GM12878 (cell line): Measurements from ENCODE around the gene PHF20. TPM values are rescaled to one million over a fixed set of nuclear protein-coding genes. Genes with fewer than 3 reads are reported as not detected.

Experiments
- ATAC-seq: fragments of 200-7000 bp; cut with Tn5 transposase; 3 replicates; pipeline ENCODE4 v1.9.1; 2020; ENCODE audit warnings: mild to moderate bottlenecking, moderate library complexity
- BruUV-seq: library from RNA; stranded (reverse); fragments of 400-500 nt; replicated peaks from 2 replicates; lab custom pipeline; 2021; lab: Mats Ljungman, UMichigan
- CTCF ChIA-PET: fragments of 300-600 bp; sonication (Branson Sonifier 250); formaldehyde crosslinking; extraction: SDS; loops from one replicate; lab custom pipeline; 2021; ENCODE audit warnings: inconsistent platforms; lab: Yijun Ruan, JAX
- POLR2A ChIA-PET: fragments of 350-600 bp; formaldehyde crosslinking; extraction: SDS; loops from one replicate; lab custom pipeline; 2021; ENCODE audit warnings: inconsistent platforms; lab: Charles Lee
- RAD21 ChIA-PET: fragments of 300-600 bp; sonication (Branson Sonifier 250); formaldehyde crosslinking; loops from one replicate; lab custom pipeline; 2023; ENCODE audit warnings: antibody characterized with exemption; ENCODE audit not compliant: unreplicated experiment; lab: Charles Lee
- SMC1A ChIA-PET: fragments of 300-600 bp; sonication (Branson Sonifier 250); formaldehyde crosslinking; loops from one replicate; lab custom pipeline; 2023; ENCODE audit not compliant: unreplicated experiment, uncharacterized antibody; lab: Charles Lee
- DNase-seq: peaks from one replicate; pipeline ENCODE4 v3.0.0-alpha.2; 2011; ENCODE audit warnings: low read depth, low spot score
- FAIRE-seq: peaks from 3 replicates; lab custom pipeline; 2011; peaks lifted over from hg19 to GRCh38; lab: Jason Lieb, UNC
- H2AFZ ChIP-seq: 2 replicates; pipeline ENCODE4 v1.6.0; 2011; ENCODE audit warnings: low read depth, low read length, control low read depth; ENCODE audit not compliant: control insufficient read depth
- H3K27ac ChIP-seq: 2 replicates; pipeline ENCODE4 v1.5.1; 2011; ENCODE audit warnings: control low read depth; ENCODE audit not compliant: control insufficient read depth, insufficient read depth
- H3K27me3 ChIP-seq, 2 experiments: replicated peaks in 1 of 2; 2 replicates each; pipeline versions ENCODE4 v1.6.0 to v1.6.1; 2011; ENCODE audit warnings: low read length in 1 of 2; ENCODE audit not compliant: control insufficient read depth in 2 of 2, insufficient read depth in 2 of 2
- H3K36me3 ChIP-seq, 2 experiments: 2 replicates each; pipeline ENCODE4 v1.5.1; 2011; ENCODE audit warnings: low read length in 1 of 2; ENCODE audit not compliant: control insufficient read depth in 2 of 2, insufficient read depth in 2 of 2
- H3K4me1 ChIP-seq: 2 replicates; pipeline ENCODE4 v1.6.1; 2011; ENCODE audit warnings: mild to moderate bottlenecking, low read length, moderate library complexity, mixed read lengths; ENCODE audit not compliant: control insufficient read depth, insufficient read depth
- H3K4me2 ChIP-seq: 2 replicates; pipeline ENCODE4 v1.6.0; 2011; ENCODE audit warnings: control low read depth; ENCODE audit not compliant: control insufficient read depth, insufficient read depth
- H3K4me3 ChIP-seq: fragments of 200-600 bp; sonication (generic); 2 replicates; pipeline ENCODE4 v1.5.1; 2016
- H3K79me2 ChIP-seq: 2 replicates; pipeline ENCODE4 v1.6.0; 2011; ENCODE audit warnings: low read length; ENCODE audit not compliant: control insufficient read depth, insufficient read depth
- H3K9ac ChIP-seq: 2 replicates; pipeline ENCODE4 v1.8.0; 2011; ENCODE audit warnings: low read length, control low read depth, mixed read lengths; ENCODE audit not compliant: control insufficient read depth, insufficient read depth
- H3K9me3 ChIP-seq: replicated peaks from 3 replicates; pipeline ENCODE4 v1.5.1; 2011; ENCODE audit warnings: mild to moderate bottlenecking, low read length; ENCODE audit not compliant: control insufficient read depth, insufficient read depth
- H4K20me1 ChIP-seq: 2 replicates; pipeline ENCODE4 v1.6.0; 2011; ENCODE audit not compliant: control insufficient read depth, insufficient read depth
- EED ChIP-seq: sonication (generic); IDR thresholded peaks from 2 replicates; pipeline ENCODE4 v1.6.1; 2016; ENCODE audit warnings: antibody characterized with exemption, low read depth
- GABPA ChIP-seq: IDR thresholded peaks from 2 replicates; pipeline ENCODE4 v1.6.1; 2014; ENCODE audit warnings: antibody characterized with exemption, low read depth, mild to moderate bottlenecking, inconsistent platforms
- MYC ChIP-seq: IDR thresholded peaks from 2 replicates; pipeline ENCODE4 v1.6.1; 2011; ENCODE audit warnings: mild to moderate bottlenecking, low read length, moderate library complexity, inconsistent platforms; ENCODE audit not compliant: insufficient read depth, insufficient replicate concordance, insufficient read length, severe bottlenecking
- NR2C2 ChIP-seq: IDR thresholded peaks from 2 replicates; pipeline ENCODE4 v1.6.1; 2011; ENCODE audit warnings: borderline replicate concordance, low read depth; ENCODE audit not compliant: control insufficient read depth, insufficient read length
- PAX5 ChIP-seq: IDR thresholded peaks from 2 replicates; pipeline ENCODE4 v1.6.1; 2011; ENCODE audit warnings: low read depth, low read length, borderline replicate concordance
- POU2F2 ChIP-seq: IDR thresholded peaks from 3 replicates; pipeline ENCODE4 v1.6.1; 2011; ENCODE audit warnings: low read depth, mild to moderate bottlenecking, low read length, borderline replicate concordance
- RAD51 ChIP-seq: fragments of 450-650 bp; IDR thresholded peaks from 2 replicates; pipeline ENCODE4 v1.6.1; 2016; ENCODE audit warnings: moderate library complexity, mild to moderate bottlenecking, inconsistent platforms
- RB1 ChIP-seq: fragments of 450-650 bp; formaldehyde crosslinking; IDR thresholded peaks from 2 replicates; pipeline ENCODE4 v1.6.1; 2017; ENCODE audit warnings: mild to moderate bottlenecking, borderline replicate concordance
- RCOR1 ChIP-seq: conservative IDR thresholded peaks from 2 replicates; pipeline ENCODE4 v1.6.1; 2012; ENCODE audit warnings: low read depth, low read length, improper control_type of control experiment
- SMAD1 ChIP-seq: fragments of 450-650 bp; IDR thresholded peaks from 2 replicates; pipeline ENCODE4 v1.6.1; 2018; ENCODE audit warnings: mild to moderate bottlenecking, low read depth; ENCODE audit not compliant: partially characterized antibody
- SMARCA5 ChIP-seq: fragments of 450-650 bp; IDR thresholded peaks from 2 replicates; pipeline ENCODE4 v1.6.1; 2017; ENCODE audit warnings: mild to moderate bottlenecking
- SP1 ChIP-seq: IDR thresholded peaks from one replicate; pipeline ENCODE4 v1.6.1; 2011; ENCODE audit warnings: low read depth, low read length
- SPI1 ChIP-seq: IDR thresholded peaks from 2 replicates; pipeline ENCODE4 v1.6.1; 2011; ENCODE audit warnings: low read depth, mild to moderate bottlenecking, low read length, moderate library complexity, borderline replicate concordance; ENCODE audit not compliant: insufficient read depth
- TCF3 ChIP-seq: IDR thresholded peaks from 2 replicates; pipeline ENCODE4 v1.6.1; 2012; ENCODE audit warnings: low read depth, mild to moderate bottlenecking, low read length, borderline replicate concordance; ENCODE audit not compliant: insufficient read depth
- WGBS: methylation state at CpG from one replicate; pipeline ENCODE4 v1.1.6; 2016; ENCODE audit warnings: low lambda C conversion rate; ENCODE audit not compliant: insufficient replicate concordance, insufficient coverage; ENCODE audit errors: missing lambda C conversion rate; 5-methylcytosine and 5-hydroxymethylcytosine counted together
- in situ Hi-C: fragments of 300-500 bp; cut with MboI; formaldehyde crosslinking; loops from 9 replicates; pipeline ENCODE4 v1.14.3; 2018; ENCODE audit warnings: mixed read lengths
- intact Hi-C: fragments of 100-400 bp; cut with micrococcal nuclease; formaldehyde crosslinking; loops from one replicate; pipeline ENCODE4 v1.14.2; 2022; ENCODE audit not compliant: unreplicated experiment
- polyA plus RNA-seq, 11 experiments: library from polyadenylated mRNA; depleted of rRNA in 4 of 11; unstranded in 6 of 11; stranded (reverse) in 5 of 11; fragments of >200 nt; fragmentation: Nextera tagmentation in 4 of 11; fragmentation: Illumina TruSeq in 1 of 11; extraction: Ambion mirVana in 4 of 11; extraction: Trizol in 1 of 11; gene quantifications; 1 replicate in 1 of 11; 2 replicates in 10 of 11; pipeline versions ENCODE4 v1.2.1 to v1.2.3, GENCODE V29; 2011 to 2016; ENCODE audit warnings: inconsistent platforms in 2 of 11, missing spikeins in 2 of 11, low read depth in 1 of 11
- total RNA-seq, 4 experiments: library from RNA; depleted of rRNA in 3 of 4; stranded (reverse); fragments of >200 nt in 3 of 4; fragmentation: Illumina TruSeq in 1 of 4; extraction: Trizol in 1 of 4; gene quantifications; 2 replicates each; pipeline versions ENCODE4 v1.2.1 to v1.2.3, GENCODE V29; 2013 to 2021
- TF ChIP-seq, protein P1 (sequence below): fragments of 450-650 bp; formaldehyde crosslinking; IDR thresholded peaks from 2 replicates; pipeline ENCODE4 v1.4.0; 2022; ENCODE audit warnings: mild to moderate bottlenecking, moderate library complexity
- TF ChIP-seq, protein P2 (sequence below): IDR thresholded peaks from 2 replicates; pipeline ENCODE4 v1.6.1; 2012; ENCODE audit warnings: improper control_type of control experiment, low read depth, low read length; ENCODE audit not compliant: insufficient replicate concordance

The PHF20 gene
- total and polyA plus RNA-seq, 10 of the 15 experiments (the other 5 are each of a cell fraction or from before 2014, with no cell fraction given), result 31.6 to 91.2 (median 46.8) TPM

DNA sequence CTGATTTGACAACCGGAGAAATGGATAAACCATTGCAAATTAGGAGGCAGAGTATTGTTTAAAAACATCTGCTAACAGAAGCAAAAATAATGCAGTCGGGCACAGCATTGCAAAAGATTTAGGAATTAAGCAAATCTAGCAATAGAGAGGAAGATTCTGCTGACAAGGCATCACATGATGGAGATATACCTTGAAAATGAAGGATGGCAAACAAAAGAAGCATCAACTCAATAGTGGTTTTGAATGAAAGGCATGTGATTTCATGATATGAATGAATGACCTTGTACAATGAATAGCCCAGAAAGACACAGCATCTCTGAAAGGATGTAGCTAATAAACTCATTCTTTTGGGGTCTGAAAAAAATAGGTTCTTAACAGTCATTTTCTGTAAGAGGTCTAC is 21.2 kb upstream of the PHF20 start (continued):
- TF ChIP-seq RCOR1 (no peak), GABPA (no peak)

DNA sequence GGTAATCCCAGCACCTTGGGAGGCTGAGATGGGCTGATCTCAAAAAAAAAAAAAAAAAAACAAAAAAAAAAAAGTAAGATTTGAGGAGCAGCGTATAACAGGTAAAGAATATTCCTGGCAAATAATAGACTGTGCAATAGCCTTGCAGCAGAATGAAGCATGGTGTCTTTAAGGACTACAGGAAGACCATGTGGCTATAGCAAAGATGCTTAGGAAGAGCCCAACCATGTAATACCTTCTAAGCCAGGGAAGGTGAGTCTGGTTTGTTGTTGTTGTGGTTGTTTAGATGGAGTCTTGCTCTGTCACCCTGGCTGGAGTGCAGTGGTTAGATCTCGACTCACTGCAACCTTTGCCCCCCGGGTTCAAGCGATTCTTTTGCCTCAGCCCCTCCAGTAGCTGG is 15.4 kb upstream of the PHF20 start:
- ChIA-PET POLR2A (interaction anchor here (0.6 to 0.7 kb wide), 3 partner anchors 145 to 354 kb away, joined by 3 to 6 read pairs (median 4); no protein-coding TSS in a partner anchor), CTCF (no interaction called here), RAD21 (no interaction called here), SMC1A (interaction anchor here (1.9 kb wide), 1 partner anchor 14 kb away, joined by 5 read pairs; the partner anchor contains the start of gene RBM39)
- DNase-seq (no peak), ATAC-seq (no peak), FAIRE-seq (no peak)
- no peaks in the 10 kb centered on the region for H3K4me1 ChIP-seq
- no peaks in the 10 kb centered on the region for H3K27me3 ChIP-seq
- no peak overlapping the region for H3K27ac ChIP-seq
- H3K79me2 ChIP-seq, result no peaks in the 10 kb centered on the region
- no peak overlapping the region for H2AFZ ChIP-seq
- no peaks in the 10 kb centered on the region for H3K36me3 ChIP-seq
- no peak overlapping the region for H3K9ac ChIP-seq
- H3K4me2 ChIP-seq, result no peak overlapping the region
- intact Hi-C loops, result no loop called here
- in situ Hi-C loops, result no loop called here
- 91% methylated on average over 4 of the region's 4 CpGs for WGBS
- no peak overlapping the region for H3K4me3 ChIP-seq
- no peaks in the 10 kb centered on the region for H3K9me3 ChIP-seq
- no TSS peak for BruUV-seq
- H4K20me1 ChIP-seq, result no peaks in the 10 kb centered on the region
- TF ChIP-seq EED (no peak), SMARCA5 (no peak), PAX5 (no peak), SPI1 (no peak), TCF3 (no peak), SMAD1 (no peak), MYC (no peak), RB1 (no peak), POU2F2 (no peak), NR2C2 (no peak), RAD51 (no peak), SP1 (no peak)
- TF ChIP-seq, protein P1, sequence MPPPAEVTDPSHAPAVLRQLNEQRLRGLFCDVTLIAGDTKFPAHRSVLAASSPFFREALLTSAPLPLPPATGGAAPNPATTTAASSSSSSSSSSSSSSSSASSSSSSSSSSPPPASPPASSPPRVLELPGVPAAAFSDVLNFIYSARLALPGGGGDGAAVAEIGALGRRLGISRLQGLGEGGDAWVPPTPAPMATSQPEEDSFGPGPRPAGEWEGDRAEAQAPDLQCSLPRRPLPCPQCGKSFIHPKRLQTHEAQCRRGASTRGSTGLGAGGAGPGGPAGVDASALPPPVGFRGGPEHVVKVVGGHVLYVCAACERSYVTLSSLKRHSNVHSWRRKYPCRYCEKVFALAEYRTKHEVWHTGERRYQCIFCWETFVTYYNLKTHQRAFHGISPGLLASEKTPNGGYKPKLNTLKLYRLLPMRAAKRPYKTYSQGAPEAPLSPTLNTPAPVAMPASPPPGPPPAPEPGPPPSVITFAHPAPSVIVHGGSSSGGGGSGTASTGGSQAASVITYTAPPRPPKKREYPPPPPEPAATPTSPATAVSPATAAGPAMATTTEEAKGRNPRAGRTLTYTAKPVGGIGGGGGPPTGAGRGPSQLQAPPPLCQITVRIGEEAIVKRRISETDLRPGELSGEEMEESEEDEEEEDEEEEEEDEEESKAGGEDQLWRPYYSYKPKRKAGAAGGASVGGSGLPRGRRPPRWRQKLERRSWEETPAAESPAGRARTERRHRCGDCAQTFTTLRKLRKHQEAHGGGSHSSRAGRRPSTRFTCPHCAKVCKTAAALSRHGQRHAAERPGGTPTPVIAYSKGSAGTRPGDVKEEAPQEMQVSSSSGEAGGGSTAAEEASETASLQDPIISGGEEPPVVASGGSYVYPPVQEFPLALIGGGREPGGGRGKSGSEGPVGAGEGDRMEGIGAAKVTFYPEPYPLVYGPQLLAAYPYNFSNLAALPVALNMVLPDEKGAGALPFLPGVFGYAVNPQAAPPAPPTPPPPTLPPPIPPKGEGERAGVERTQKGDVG, result no peak
- TF ChIP-seq, protein P2, sequence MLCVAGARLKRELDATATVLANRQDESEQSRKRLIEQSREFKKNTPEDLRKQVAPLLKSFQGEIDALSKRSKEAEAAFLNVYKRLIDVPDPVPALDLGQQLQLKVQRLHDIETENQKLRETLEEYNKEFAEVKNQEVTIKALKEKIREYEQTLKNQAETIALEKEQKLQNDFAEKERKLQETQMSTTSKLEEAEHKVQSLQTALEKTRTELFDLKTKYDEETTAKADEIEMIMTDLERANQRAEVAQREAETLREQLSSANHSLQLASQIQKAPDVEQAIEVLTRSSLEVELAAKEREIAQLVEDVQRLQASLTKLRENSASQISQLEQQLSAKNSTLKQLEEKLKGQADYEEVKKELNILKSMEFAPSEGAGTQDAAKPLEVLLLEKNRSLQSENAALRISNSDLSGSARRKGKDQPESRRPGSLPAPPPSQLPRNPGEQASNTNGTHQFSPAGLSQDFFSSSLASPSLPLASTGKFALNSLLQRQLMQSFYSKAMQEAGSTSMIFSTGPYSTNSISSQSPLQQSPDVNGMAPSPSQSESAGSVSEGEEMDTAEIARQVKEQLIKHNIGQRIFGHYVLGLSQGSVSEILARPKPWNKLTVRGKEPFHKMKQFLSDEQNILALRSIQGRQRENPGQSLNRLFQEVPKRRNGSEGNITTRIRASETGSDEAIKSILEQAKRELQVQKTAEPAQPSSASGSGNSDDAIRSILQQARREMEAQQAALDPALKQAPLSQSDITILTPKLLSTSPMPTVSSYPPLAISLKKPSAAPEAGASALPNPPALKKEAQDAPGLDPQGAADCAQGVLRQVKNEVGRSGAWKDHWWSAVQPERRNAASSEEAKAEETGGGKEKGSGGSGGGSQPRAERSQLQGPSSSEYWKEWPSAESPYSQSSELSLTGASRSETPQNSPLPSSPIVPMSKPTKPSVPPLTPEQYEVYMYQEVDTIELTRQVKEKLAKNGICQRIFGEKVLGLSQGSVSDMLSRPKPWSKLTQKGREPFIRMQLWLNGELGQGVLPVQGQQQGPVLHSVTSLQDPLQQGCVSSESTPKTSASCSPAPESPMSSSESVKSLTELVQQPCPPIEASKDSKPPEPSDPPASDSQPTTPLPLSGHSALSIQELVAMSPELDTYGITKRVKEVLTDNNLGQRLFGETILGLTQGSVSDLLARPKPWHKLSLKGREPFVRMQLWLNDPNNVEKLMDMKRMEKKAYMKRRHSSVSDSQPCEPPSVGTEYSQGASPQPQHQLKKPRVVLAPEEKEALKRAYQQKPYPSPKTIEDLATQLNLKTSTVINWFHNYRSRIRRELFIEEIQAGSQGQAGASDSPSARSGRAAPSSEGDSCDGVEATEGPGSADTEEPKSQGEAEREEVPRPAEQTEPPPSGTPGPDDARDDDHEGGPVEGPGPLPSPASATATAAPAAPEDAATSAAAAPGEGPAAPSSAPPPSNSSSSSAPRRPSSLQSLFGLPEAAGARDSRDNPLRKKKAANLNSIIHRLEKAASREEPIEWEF, result no peak
